Activated CD8-positive, alpha-beta memory T cell treated with anti-CD3 and anti-CD28 coated beads, Interleukin-2, amount 50 U/mL, for 24 hours (primary cell): ENCODE data around the gene KHK.

ENCODE experiments used
- DNase-seq: peaks from one replicate; pipeline ENCODE4 v3.0.0-alpha.2; 2020; ENCODE audit errors: extremely low read depth

Gene KHK

DNA sequence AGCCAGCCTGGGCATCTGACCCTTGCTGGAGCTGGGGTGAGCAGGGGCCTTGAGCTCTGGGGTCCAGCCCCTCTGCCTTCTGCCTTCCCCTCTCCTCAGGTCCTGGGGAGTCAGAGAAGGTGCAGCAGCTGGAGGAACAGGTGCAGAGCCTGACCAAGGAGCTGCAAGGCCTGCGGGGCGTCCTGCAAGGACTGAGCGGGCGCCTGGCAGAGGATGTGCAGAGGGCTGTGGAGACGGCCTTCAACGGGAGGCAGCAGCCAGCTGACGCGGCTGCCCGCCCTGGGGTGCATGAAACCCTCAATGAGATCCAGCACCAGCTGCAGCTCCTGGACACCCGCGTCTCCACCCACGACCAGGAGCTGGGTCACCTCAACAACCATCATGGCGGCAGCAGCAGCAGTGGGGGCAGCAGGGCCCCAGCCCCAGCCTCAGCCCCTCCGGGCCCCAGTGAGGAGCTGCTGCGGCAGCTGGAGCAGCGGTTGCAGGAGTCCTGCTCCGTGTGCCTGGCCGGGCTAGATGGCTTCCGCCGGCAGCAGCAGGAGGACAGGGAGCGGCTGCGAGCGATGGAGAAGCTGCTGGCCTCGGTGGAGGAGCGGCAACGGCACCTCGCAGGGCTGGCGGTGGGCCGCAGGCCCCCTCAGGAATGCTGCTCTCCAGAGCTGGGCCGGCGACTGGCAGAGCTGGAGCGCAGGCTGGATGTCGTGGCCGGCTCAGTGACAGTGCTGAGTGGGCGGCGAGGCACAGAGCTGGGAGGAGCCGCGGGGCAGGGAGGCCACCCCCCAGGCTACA lies 4.4 kb upstream of the KHK start:
- no peak for DNase-seq

DNA sequence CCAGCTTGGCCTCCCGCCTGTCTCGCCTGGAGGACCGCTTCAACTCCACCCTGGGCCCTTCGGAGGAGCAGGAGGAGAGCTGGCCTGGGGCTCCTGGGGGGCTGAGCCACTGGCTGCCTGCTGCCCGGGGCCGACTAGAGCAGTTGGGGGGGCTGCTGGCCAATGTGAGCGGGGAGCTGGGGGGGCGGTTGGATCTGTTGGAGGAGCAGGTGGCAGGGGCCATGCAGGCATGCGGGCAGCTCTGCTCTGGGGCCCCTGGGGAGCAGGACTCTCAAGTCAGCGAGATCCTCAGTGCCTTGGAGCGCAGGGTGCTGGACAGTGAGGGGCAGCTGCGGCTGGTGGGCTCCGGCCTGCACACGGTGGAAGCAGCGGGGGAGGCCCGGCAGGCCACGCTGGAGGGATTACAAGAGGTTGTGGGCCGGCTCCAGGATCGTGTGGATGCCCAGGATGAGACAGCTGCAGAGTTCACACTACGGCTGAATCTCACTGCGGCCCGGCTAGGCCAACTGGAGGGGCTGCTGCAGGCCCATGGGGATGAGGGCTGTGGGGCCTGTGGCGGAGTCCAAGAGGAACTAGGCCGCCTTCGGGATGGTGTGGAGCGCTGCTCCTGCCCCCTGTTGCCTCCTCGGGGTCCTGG lies 3.7 kb upstream of the KHK start:
- no peak for DNase-seq

- DNase-seq = no peak
Measured at GRCh38 chr2:27083410-27084296, 2.9 kb upstream of the KHK start.

- no peak for DNase-seq
Measured at GRCh38 chr2:27084297-27085061, 2.1 kb upstream of the KHK start.

DNA sequence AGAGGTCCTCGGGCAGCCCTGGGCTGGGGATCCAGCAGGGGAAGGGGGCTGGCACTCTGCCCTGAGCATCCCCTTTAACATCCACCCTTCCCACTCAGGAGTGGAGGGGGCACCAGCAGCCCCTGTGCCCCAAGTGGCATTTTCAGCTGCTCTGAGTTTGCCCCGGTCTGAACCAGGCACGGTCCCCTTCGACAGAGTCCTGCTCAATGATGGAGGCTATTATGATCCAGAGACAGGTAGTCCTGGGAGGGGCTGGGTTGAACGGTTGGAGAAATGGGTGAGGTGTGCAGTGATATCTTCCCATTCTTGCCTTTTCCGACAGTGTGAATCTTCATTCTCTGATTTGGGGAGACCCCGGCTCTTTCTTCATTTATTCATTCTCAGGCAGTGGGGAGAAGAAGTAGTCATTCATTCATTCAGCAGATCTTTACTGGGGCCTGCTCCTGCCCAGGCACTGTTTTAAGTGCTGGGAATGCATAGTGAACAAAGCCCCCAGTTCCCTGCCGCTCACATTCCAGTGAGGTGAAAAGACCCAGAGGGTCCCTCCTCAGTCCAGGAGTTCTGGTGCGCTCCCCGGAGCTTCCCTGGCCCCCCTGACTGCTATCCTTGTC lies 1.4 kb upstream of the KHK start:
- DNase-seq = no peak

DNA sequence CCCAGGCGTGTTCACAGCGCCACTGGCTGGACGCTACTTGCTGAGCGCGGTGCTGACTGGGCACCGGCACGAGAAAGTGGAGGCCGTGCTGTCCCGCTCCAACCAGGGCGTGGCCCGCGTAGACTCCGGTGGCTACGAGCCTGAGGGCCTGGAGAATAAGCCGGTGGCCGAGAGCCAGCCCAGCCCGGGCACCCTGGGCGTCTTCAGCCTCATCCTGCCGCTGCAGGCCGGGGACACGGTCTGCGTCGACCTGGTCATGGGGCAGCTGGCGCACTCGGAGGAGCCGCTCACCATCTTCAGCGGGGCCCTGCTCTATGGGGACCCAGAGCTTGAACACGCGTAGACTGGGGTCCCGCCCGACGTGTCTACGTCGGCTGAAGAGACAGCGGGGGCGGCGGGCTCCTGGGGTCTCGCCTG lies 891 bp upstream of the KHK start:
- DNase-seq = no peak

GRCh38 chr2:27086090-27086723 lies 365 bp upstream of the KHK start:
- peak; percentile 89 for DNase-seq

GRCh38 chr2:27087823-27088410 lies 1.3 kb downstream of the KHK start:
- DNase-seq = no peak

GRCh38 chr2:27088634-27089033 lies 2.1 kb downstream of the KHK start:
- no peak for DNase-seq

DNA sequence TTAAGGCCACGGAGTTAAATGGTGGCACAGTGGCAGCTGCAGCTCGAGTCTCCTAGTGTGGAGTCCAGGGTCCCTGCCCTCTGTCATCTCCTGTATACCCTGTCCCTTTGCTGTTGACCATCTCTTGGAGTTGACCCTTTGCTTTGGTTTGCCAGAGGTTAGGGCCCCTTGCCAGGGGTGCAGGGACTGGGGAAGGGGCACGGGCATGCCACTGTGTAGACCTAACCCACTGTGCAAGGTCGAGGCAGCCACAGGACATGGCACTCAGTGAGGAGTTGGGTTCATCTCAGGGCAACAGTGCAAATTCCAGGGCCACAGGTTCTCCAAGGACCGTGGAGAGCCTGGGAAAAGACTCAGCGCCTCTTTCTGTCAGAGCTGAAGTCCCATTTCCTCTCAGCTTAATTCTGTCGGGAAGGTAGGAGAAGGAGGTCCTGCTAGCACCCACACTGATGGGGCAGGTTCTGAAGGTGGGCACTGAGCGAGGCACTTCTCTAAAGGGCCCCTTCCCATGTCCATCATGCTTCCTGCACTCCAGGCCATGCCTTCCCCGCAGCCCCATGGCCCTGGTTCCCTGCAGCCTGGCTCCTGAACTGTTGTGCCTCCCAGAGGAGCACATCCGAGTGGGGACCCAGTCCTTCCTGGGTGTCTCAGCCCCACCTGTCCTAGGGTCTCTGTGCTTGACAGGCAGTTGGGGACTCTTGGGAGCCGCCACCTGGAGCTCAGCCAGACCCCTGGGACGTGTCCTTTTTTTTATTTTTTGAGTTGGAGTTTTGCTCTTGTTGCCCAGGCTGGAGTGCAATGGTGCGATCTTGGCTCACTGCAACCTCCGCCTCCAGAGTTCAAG lies 2.8 kb downstream of the KHK start:
- no peak for DNase-seq

- DNase-seq = no peak
Measured at GRCh38 chr2:27091746-27092695, 5.4 kb downstream of the KHK start.

GRCh38 chr2:27092696-27093429 lies 6.3 kb downstream of the KHK start:
- no peak for DNase-seq

DNA sequence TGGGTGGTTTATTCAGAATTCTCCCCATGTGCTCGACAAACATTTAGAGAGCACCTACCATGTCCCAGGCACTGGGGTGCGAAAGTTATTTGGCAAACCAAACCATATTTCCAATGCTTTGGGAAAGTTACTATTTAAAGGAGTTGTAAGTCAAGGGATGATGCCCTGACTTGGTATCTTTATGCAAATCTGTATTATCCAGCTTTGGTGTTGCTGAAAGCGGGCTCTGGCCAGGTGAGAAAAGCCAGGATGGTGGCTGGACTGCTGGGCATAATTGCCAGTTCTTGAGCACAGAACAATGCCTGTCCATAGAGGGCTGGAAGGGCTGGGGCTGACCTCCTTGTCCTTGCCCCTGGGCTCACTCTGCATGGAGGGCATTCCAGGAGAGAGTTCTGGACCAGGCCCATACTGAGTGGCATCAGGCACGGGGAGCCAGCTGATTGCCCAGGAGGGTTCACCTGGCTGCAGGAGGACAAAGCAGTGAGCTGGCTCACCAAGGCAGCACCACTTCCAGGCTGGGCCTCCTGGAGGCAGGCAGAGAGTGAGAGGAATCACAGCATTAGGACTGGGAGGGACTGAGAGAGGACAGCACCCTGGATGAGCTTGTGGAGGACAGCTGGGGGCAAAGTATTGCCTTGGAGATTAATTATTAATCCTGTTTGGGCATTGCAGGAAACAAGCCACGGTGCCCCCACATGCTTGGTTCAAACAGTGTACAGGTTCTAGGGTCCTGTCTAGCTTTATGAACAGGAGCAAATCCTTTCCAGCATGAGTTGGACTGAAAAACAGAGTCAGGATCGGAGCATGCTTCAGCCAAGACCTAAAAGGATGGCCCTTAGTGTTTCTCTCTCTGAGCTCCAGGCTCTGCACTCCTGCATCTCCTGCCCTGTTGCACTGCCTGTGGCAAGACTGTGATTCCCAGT lies 7.1 kb downstream of the KHK start:
- no peak for DNase-seq

GRCh38 chr2:27094353-27094984 lies 7.9 kb downstream of the KHK start:
- no peak for DNase-seq

DNA sequence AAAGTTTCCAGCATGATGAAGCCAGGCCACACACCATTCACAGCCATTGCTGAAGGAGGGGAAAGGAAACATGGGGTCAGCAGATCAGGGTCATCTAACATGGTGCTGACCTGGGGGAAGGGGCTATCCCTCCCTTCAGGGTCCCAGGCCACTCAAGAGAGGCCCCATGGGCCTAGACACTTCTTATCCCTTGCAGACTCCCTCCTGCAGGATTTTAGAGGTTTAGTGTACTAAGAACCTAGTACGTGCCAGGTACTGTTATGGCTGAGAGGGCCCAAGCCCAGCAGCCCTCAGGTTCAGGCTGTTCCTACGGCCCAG lies 8.8 kb downstream of the KHK start:
- no peak for DNase-seq
